Measurements from ENCODE around the gene KIRREL3.

- no peak for TF ChIP-seq CTCF (IDR thresholded peaks at IDR 0.05)
- TF ChIP-seq POLR2A (IDR thresholded peaks at IDR 0.05): no peak
Measured at GRCh38 chr11:126956635-126957034, 43.9 kb downstream of the KIRREL3 start.

Measured in prostate gland (tissue), 2 donors.